Right ventricle myocardium superior (tissue), 1 donor: ENCODE results near the gene CHCHD6. TPM values are rescaled to one million over a fixed set of nuclear protein-coding genes. Genes with fewer than 3 reads are reported as not detected.
A peak's percentile ranks its signal among the peaks of the same experiment; 100 is the strongest.

Experiments used
- ATAC-seq: fragments of 200-7000 bp; cut with Tn5 transposase; one replicate; pipeline ENCODE4 v1.9.1; 2020; ENCODE audit warnings: mild to moderate bottlenecking; ENCODE audit not compliant: poor library complexity
- DNase-seq: peaks from one replicate; pipeline ENCODE4 v3.0.0-alpha.2; 2020
- intact Hi-C: fragments of 100-400 bp; cut with DNase I; formaldehyde crosslinking; loops from one replicate; pipeline ENCODE4 v1.11.2; 2022
- total RNA-seq: library from RNA; stranded (reverse); fragmentation: NEBNext Ultra II Directional; extraction: Animal tissue kit (Norgen Biotek cat#: 25700); gene quantifications from one replicate; pipeline ENCODE4 v1.2.1, GENCODE V29; 2021
- donor health status: DM: no; HTN: yes; CAD: no; lungs with severe emphysema.

The CHCHD6 gene
- total RNA-seq, 1 donor from 2014 or later, result 8.3 TPM

- ATAC-seq (no peak), DNase-seq (no peak)
- intact Hi-C loops, result loop anchor here (5.0 kb wide), 1 partner anchor 302 kb away; no protein-coding TSS in a partner anchor
These were observed 280.5 kb downstream of the CHCHD6 start for GRCh38 chr3:126984391-126985131.

GRCh38 chr3:126985132-126985985 is 281.3 kb downstream of the CHCHD6 start:
- DNase-seq, result no peak
- intact Hi-C loops, result no loop called here

DNA sequence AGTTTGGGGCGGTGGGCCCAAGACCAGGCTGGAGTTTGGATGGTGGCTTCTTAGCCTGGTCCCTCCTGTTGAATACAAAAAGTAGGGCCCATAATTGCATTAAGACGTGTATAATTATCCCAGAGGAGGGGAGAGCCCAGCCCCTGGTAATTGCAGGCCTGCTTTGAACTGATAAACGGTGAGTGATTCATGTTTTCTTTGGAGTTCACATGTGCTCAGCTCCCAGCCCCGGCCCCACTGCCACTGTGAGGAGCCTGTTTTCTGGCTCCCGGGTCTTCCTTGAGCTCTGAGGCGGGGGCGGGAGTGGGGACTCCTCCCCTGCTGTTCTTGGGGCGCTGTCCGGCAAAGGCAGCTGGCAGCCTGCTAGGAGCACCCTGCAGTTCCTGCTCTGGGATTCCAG is 282.0 kb downstream of the CHCHD6 start:
- ATAC-seq (no peak), DNase-seq (no peak)
- intact Hi-C loops, result no loop called here

More at GRCh38 chr3:126985132-126985985, 281.3 kb downstream of the CHCHD6 start:
- ATAC-seq, result no peak

DNA sequence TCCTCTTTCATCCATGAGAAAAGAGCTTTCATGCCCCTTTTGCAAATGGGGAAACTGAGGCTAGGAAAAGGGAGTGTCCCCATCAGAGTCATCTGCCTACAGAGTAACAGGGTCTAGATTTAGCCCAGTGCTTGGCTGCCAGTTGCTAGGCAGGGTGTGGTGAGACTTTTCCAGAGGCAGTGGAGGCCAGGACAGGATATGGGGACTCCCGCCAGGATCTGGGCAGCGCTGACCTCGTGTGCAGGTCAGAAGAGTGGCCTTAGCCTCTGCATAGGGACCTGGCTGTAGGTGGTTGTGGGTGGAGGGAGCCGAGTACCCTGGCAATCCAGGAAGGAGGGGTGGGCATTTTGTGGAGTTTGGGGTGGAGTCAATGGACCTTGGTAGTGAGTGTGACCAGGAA is 283.1 kb downstream of the CHCHD6 start:
- intact Hi-C loops, result no loop called here
- ATAC-seq (no peak), DNase-seq (no peak)

GRCh38 chr3:126987596-126987995 is 283.6 kb downstream of the CHCHD6 start:
- ATAC-seq (no peak), DNase-seq (no peak)
- intact Hi-C loops, result no loop called here

DNA sequence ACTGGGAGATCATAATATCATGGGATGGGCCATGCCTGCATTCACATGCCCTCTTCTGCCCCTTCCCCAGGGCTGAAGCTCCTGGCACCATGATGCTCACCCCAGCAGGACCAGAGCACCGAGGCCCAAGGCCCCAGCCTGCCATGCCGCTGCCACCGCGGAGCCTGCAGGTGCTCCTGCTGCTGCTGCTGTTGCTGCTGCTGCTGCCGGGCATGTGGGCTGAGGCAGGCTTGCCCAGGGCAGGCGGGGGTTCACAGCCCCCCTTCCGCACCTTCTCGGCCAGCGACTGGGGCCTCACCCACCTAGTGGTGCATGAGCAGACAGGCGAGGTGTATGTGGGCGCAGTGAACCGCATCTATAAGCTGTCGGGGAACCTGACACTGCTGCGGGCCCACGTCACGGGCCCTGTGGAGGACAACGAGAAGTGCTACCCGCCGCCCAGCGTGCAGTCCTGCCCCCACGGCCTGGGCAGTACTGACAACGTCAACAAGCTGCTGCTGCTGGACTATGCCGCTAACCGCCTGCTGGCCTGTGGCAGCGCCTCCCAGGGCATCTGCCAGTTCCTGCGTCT is 284.5 kb downstream of the CHCHD6 start:
- ATAC-seq (no peak), DNase-seq (no peak)
- intact Hi-C loops, result no loop called here

DNA sequence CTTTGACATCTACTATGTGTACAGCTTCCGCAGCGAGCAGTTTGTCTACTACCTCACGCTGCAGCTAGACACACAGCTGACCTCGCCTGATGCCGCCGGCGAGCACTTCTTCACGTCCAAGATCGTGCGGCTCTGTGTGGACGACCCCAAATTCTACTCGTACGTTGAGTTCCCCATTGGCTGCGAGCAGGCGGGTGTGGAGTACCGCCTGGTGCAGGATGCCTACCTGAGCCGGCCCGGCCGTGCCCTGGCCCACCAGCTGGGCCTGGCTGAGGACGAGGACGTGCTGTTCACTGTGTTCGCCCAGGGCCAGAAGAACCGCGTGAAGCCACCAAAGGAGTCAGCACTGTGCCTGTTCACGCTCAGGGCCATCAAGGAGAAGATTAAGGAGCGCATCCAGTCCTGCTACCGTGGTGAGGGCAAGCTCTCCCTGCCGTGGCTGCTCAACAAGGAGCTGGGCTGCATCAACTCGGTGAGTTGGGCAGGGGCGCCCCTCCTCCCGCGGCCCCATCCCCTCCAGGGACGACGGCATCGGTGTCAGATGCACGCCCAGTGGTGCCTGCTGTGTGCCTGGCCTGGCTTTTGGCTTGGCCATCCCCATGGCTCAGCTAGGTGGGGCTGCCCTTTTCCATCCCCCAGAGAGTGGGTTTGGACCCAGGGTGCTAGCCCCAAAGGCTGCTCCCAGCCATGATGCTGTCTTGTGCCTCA is 285.4 kb downstream of the CHCHD6 start:
- DNase-seq (no peak), ATAC-seq (no peak)
- intact Hi-C loops, result loop anchor here (10.0 kb wide), 1 partner anchor 185 kb away; no protein-coding TSS in a partner anchor

DNA sequence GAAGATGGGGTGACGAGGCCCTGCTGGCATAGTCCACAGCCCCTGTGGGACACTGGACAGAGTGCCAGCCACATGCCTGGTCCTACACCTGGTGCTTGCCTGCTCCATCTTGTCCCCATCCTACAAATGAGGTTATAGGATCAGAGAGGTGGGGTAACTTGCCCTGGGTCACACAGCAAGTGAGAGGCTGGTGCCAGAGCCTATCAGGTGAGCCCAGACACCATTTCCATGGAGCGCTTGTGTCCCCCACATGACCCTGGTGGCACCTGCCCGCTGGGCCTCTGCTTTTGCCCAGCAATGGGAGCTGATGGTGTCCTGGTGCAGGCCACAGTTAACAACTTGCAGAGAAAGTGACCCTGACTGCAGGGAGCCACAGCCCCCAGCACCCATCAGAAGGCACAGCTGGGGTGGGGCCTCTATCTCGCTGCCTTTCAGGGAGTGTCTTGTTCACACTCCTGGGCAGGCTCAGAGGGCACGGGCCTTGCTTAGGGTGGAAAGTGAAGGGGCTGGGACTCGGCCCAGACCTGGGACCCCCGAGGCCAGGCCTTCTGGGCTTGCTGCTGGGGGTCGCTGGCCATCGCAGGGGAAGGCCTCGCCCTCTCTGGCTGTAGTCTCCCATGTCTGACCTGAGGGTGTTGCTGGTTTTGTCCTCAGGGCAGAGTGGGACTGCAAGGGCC is 286.1 kb downstream of the CHCHD6 start:
- ATAC-seq (no peak), DNase-seq (no peak)
- intact Hi-C loops, result loop anchor here (10.0 kb wide), 1 partner anchor 185 kb away; no protein-coding TSS in a partner anchor

- DNase-seq (no peak), ATAC-seq (no peak)
- intact Hi-C loops, result loop anchor here (10.0 kb wide), 1 partner anchor 184 kb away; no protein-coding TSS in a partner anchor
These were observed 286.9 kb downstream of the CHCHD6 start for GRCh38 chr3:126990890-126991289.

DNA sequence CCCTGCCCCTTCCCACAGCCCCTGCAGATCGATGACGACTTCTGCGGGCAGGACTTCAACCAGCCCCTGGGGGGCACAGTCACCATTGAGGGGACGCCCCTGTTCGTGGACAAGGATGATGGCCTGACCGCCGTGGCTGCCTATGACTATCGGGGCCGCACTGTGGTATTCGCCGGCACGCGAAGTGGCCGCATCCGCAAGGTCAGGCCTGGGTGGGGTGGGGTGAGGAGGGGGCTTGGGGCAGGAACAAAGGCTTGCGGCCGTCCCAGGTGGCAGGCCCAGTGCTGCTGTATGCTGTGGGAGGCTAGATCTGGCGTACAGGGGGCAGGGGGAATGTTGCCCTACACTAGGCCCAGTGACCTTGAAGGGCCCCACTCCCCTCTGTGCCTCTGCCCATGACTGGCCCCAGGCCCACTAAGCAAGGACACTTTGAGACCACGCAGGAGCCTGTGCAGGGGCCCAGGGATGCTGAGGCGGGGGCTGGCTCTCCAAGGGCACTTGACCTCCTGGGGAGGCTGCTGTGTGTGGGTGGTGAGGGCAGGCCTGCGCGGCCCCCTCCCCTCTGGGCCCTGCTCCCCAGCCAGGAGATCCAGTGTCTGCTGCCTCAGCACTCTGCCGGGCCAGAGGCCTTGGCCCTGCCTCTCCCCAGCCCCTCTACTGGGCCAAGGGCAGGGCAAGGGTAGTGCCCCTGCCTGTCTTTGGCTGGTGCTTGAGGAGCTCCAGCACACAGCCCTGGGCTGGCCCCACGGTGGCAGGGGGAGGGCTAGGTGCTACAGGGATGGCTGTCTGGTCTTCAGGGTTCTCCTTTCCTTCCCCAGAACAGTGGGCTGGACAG is 287.5 kb downstream of the CHCHD6 start:
- intact Hi-C loops, result loop anchor here (10.0 kb wide), 1 partner anchor 183 kb away; no protein-coding TSS in a partner anchor
- DNase-seq (no peak), ATAC-seq (peak; percentile 44)

DNA sequence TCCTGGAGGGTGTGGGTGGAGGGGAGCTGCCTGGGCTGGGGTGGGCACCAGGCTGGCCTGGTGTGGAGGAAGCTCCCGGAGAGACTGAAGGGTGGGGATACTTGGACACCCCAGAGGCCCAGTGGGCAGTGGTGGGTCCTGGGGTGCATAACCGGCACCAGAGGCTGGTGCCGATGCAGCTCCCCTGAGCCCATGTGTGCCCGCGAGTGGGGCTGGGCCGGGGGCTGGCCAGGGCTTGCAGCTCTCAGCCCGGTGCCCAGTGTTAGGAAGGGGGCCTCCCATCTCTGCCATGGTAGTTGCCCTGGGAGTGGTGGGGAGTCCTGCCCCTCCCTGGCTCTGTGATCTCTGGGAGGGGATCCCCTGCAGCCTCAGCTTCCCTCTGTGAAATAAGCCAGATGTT is 288.2 kb downstream of the CHCHD6 start:
- no peak for DNase-seq
- intact Hi-C loops, result loop anchor here (10.0 kb wide), 1 partner anchor 183 kb away; no protein-coding TSS in a partner anchor
- no peak for ATAC-seq

DNA sequence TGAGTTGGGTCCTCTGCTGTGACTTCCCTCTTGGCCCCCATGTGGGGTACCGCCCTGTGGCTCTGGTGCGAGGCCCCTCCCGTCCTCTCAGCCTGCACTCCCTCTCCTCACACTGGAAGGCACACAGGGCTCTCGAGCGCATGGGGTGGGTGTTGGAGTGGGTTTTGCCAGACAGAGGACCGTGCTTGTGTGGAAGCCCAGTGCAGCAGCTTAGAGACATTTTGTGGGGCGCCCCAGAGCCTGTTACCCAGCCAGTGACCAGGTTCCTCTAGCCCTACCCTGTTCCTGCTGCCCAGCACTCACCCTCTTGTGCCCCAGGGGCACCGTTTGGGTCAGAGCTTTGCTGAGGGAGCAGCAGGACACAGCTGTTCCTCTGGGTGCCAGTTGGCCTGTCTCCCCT is 288.7 kb downstream of the CHCHD6 start:
- no peak for DNase-seq
- intact Hi-C loops, result loop anchor here (10.0 kb wide), 1 partner anchor 182 kb away; no protein-coding TSS in a partner anchor
- ATAC-seq, result no peak

- intact Hi-C loops, result loop anchor here (10.0 kb wide), 1 partner anchor 181 kb away; no protein-coding TSS in a partner anchor
- DNase-seq, result no peak
- no peak for ATAC-seq
These were observed 289.4 kb downstream of the CHCHD6 start for GRCh38 chr3:126993436-126993835.

GRCh38 chr3:126994661-126995245 is 290.7 kb downstream of the CHCHD6 start:
- DNase-seq, result peak; percentile 87
- peak; percentile 61 for ATAC-seq
- intact Hi-C loops, result loop anchor here (10.0 kb wide), 1 partner anchor 180 kb away; no protein-coding TSS in a partner anchor

DNA sequence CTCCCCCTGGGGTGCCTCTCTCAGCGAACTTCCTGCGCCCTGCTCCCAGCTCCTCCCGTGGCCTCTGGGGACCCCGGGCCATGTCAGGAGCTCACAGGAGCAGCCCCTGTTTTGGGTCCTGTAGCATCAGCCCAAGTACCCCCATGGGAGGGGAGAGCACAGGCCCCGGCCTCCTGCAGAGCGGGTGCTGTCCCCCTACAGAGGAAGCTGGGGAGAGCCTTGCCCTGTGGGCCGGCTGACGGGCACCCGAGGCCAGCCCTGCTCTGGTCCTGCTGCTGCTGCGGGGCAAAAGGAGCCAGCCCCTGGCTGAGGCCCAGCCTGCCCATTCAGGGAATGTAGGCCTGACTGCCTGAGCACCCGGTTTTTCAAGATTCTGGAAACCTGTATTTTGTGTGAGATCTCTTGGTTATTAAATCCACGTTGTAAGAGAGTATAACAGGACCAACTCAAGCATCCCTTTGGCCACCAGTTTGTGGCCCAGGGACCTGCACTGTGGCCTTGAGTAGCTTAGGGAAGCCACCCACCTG is 291.3 kb downstream of the CHCHD6 start:
- ATAC-seq, result peak; percentile 7
- intact Hi-C loops, result loop anchor here (10.0 kb wide), 1 partner anchor 179 kb away; no protein-coding TSS in a partner anchor
- no peak for DNase-seq

GRCh38 chr3:126995926-126996512 is 292.0 kb downstream of the CHCHD6 start:
- no peak for ATAC-seq
- intact Hi-C loops, result loop anchor here (10.0 kb wide), 1 partner anchor 179 kb away; no protein-coding TSS in a partner anchor
- DNase-seq, result no peak
